Measurements from ENCODE around the gene MXI1. TPM values are rescaled to one million over a fixed set of nuclear protein-coding genes. Genes with fewer than 3 reads are reported as not detected.

MXI1 gene
- total RNA-seq, 1 experiment from 2014 or later: 16.6 TPM

DNA sequence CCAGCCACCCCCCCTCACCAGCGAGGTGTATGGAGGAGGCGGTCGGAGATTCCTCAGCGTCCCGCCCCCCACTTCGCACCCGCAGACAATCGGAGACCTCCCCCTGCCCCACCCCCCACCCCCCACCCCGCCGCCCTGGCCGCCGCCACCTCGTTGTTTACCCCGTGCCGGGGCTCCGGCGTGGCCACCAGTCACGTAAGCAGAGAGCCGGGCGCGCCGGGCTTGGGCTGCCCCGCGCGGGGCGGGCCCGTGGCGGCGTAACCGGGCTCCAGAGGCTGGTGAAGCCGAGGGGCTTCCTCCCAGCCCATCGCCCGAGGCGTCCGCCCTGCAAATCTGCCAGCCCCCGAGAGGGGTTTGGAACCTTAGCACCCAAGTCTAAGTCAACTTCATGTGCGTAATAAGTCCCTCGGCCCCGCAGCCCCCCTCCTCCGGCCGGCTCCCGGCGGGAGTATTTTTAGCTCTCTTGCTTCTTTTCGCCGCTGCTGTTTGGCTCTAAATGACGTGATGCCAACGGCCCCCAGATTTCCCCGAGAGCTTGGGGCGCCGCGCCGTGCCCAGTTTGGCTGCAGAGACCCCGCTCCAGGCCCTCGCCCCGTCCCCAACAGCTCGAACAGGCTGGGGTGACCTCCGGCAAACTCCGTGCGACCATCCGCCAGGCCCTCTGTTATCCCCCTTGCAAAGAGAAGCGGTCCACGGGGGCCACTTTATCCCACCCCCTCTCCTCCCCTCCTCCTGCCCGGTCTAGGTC, 2.7 kb downstream of the MXI1 start:
- Mint-ChIP-seq H3K36me3 (no peaks in the 10 kb centered on the region), H3K27me3 (ENCODE audit: low read depth) (peaks cover 79% of the 10 kb centered on the region), H3K4me3 (peak overlapping the region; percentile 91), H3K27ac (peak overlapping the region; percentile 94), H3K4me1 (peaks cover 40% of the 10 kb centered on the region), H3K9me3 (no peaks in the 10 kb centered on the region)
- DNase-seq (ENCODE audit: low spot score): peak; percentile 39
- no peak for ATAC-seq
- TF ChIP-seq, protein P1, sequence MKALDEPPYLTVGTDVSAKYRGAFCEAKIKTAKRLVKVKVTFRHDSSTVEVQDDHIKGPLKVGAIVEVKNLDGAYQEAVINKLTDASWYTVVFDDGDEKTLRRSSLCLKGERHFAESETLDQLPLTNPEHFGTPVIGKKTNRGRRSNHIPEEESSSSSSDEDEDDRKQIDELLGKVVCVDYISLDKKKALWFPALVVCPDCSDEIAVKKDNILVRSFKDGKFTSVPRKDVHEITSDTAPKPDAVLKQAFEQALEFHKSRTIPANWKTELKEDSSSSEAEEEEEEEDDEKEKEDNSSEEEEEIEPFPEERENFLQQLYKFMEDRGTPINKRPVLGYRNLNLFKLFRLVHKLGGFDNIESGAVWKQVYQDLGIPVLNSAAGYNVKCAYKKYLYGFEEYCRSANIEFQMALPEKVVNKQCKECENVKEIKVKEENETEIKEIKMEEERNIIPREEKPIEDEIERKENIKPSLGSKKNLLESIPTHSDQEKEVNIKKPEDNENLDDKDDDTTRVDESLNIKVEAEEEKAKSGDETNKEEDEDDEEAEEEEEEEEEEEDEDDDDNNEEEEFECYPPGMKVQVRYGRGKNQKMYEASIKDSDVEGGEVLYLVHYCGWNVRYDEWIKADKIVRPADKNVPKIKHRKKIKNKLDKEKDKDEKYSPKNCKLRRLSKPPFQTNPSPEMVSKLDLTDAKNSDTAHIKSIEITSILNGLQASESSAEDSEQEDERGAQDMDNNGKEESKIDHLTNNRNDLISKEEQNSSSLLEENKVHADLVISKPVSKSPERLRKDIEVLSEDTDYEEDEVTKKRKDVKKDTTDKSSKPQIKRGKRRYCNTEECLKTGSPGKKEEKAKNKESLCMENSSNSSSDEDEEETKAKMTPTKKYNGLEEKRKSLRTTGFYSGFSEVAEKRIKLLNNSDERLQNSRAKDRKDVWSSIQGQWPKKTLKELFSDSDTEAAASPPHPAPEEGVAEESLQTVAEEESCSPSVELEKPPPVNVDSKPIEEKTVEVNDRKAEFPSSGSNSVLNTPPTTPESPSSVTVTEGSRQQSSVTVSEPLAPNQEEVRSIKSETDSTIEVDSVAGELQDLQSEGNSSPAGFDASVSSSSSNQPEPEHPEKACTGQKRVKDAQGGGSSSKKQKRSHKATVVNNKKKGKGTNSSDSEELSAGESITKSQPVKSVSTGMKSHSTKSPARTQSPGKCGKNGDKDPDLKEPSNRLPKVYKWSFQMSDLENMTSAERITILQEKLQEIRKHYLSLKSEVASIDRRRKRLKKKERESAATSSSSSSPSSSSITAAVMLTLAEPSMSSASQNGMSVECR (CRISPR knock-in tag; IDR thresholded peaks at IDR 0.05; ENCODE audit: borderline replicate concordance): peak; percentile 78; the same call in 1 of the 2 replicates
- TF ChIP-seq KAT7 (CRISPR knock-in tag; IDR thresholded peaks at IDR 0.05; ENCODE audit: borderline replicate concordance) (no peak), HMGA2 (CRISPR knock-in tag; IDR thresholded peaks at IDR 0.05) (no peak), ZNF317 (CRISPR knock-in tag; IDR thresholded peaks at IDR 0.05; ENCODE audit: borderline replicate concordance, low read depth) (no peak), ELF4 (CRISPR knock-in tag; IDR thresholded peaks at IDR 0.05; ENCODE audit: low read depth) (no peak), SOX15 (CRISPR knock-in tag; IDR thresholded peaks at IDR 0.05) (no peak)
- TF ChIP-seq, protein P2, sequence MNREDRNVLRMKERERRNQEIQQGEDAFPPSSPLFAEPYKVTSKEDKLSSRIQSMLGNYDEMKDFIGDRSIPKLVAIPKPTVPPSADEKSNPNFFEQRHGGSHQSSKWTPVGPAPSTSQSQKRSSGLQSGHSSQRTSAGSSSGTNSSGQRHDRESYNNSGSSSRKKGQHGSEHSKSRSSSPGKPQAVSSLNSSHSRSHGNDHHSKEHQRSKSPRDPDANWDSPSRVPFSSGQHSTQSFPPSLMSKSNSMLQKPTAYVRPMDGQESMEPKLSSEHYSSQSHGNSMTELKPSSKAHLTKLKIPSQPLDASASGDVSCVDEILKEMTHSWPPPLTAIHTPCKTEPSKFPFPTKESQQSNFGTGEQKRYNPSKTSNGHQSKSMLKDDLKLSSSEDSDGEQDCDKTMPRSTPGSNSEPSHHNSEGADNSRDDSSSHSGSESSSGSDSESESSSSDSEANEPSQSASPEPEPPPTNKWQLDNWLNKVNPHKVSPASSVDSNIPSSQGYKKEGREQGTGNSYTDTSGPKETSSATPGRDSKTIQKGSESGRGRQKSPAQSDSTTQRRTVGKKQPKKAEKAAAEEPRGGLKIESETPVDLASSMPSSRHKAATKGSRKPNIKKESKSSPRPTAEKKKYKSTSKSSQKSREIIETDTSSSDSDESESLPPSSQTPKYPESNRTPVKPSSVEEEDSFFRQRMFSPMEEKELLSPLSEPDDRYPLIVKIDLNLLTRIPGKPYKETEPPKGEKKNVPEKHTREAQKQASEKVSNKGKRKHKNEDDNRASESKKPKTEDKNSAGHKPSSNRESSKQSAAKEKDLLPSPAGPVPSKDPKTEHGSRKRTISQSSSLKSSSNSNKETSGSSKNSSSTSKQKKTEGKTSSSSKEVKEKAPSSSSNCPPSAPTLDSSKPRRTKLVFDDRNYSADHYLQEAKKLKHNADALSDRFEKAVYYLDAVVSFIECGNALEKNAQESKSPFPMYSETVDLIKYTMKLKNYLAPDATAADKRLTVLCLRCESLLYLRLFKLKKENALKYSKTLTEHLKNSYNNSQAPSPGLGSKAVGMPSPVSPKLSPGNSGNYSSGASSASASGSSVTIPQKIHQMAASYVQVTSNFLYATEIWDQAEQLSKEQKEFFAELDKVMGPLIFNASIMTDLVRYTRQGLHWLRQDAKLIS (CRISPR knock-in tag; IDR thresholded peaks at IDR 0.05; ENCODE audit: borderline replicate concordance): no peak
- TF ChIP-seq, protein P3, sequence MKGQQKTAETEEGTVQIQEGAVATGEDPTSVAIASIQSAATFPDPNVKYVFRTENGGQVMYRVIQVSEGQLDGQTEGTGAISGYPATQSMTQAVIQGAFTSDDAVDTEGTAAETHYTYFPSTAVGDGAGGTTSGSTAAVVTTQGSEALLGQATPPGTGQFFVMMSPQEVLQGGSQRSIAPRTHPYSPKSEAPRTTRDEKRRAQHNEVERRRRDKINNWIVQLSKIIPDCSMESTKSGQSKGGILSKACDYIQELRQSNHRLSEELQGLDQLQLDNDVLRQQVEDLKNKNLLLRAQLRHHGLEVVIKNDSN (CRISPR knock-in tag; IDR thresholded peaks at IDR 0.05): no peak
- ChIA-PET CTCF (interaction anchor here (0.6 to 2.7 kb wide), 10 partner anchors 10 to 326 kb away, joined by 3 to 26 read pairs (median 8); no protein-coding TSS in a partner anchor), POLR2A (interaction anchor here (0.5 to 4.3 kb wide), 13 partner anchors 9 to 1736 kb away, joined by 3 to 101 read pairs (median 4); partner anchors contain the start of genes ADD3 and SMNDC1)

DNA sequence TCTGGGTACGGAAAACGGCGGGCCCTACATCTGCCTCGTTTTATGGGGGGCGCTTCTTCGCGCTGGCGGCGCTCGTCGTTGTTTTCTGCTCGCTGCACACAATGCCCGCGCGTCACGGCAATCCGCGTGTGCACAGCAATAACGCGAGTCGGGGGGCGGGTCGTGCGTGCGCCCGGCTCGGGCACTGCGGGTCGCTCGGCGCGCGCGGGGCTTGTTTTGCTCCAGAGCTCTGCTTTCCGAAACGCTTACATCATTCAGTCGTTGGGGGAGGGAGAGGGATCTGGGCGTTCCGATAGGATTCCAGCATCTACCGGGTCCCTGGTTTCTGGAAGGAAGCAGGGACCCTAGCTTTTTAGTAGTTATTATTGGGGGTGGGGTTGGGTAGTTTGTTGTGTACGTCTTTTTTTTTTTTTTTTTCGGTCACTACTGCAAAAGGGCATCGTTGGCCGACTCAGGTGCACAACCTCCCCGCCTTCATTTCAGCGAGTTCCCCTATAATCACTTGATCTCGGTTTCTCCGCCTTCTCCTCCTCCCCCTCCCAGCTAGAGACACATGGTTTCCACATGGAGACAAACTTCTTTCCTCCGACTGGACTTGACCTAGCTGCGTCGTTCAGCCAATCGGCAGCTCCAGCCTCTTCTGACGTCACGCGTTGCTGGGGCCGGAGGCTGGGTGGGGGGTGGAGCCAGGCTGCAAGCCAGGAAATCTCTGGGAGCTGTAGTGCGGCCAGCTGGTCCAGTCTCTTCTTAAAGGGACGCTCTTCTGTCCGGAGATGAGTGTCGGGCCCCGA, 3.5 kb downstream of the MXI1 start:
- Mint-ChIP-seq H3K4me1 (peaks cover 40% of the 10 kb centered on the region), H3K27me3 (ENCODE audit: low read depth) (peaks cover 71% of the 10 kb centered on the region), H3K36me3 (no peaks in the 10 kb centered on the region), H3K27ac (peak overlapping the region; percentile 94), H3K4me3 (peak overlapping the region; percentile 81), H3K9me3 (no peaks in the 10 kb centered on the region)
- ChIA-PET CTCF (interaction anchor here (0.6 to 2.7 kb wide), 14 partner anchors 10 to 327 kb away, joined by 3 to 26 read pairs (median 3); no protein-coding TSS in a partner anchor), POLR2A (interaction anchor here (0.5 to 4.3 kb wide), 20 partner anchors 8 to 382 kb away, joined by 3 to 101 read pairs (median 4); partner anchors contain the start of genes ADD3 and SMNDC1)
- ATAC-seq (peak; percentile 76), DNase-seq (ENCODE audit: low spot score) (peak; percentile 98)
- TF ChIP-seq GTF2I (CRISPR knock-in tag; conservative IDR thresholded peaks at IDR 0.05) (no peak), ZNF396 (CRISPR knock-in tag; IDR thresholded peaks at IDR 0.05; ENCODE audit: borderline replicate concordance) (no peak), NR3C1 (CRISPR knock-in tag; conservative IDR thresholded peaks at IDR 0.05; ENCODE audit: low read depth) (no peak), ZNF671 (CRISPR knock-in tag; IDR thresholded peaks at IDR 0.05) (no peak), ZNF317 (CRISPR knock-in tag; IDR thresholded peaks at IDR 0.05; ENCODE audit: borderline replicate concordance, low read depth) (no peak), FOXP1 (CRISPR knock-in tag; IDR thresholded peaks at IDR 0.05; ENCODE audit: borderline replicate concordance) (no peak), CREB1 (CRISPR knock-in tag; IDR thresholded peaks at IDR 0.05) (0 out of 2 replicates have a peak, but pooled peaks have one; percentile 25), NFE2L1 (CRISPR knock-in tag; IDR thresholded peaks at IDR 0.05) (no peak), IRF2 (CRISPR knock-in tag; IDR thresholded peaks at IDR 0.05; ENCODE audit: borderline replicate concordance, low read depth) (no peak)
- TF ChIP-seq, protein P4, sequence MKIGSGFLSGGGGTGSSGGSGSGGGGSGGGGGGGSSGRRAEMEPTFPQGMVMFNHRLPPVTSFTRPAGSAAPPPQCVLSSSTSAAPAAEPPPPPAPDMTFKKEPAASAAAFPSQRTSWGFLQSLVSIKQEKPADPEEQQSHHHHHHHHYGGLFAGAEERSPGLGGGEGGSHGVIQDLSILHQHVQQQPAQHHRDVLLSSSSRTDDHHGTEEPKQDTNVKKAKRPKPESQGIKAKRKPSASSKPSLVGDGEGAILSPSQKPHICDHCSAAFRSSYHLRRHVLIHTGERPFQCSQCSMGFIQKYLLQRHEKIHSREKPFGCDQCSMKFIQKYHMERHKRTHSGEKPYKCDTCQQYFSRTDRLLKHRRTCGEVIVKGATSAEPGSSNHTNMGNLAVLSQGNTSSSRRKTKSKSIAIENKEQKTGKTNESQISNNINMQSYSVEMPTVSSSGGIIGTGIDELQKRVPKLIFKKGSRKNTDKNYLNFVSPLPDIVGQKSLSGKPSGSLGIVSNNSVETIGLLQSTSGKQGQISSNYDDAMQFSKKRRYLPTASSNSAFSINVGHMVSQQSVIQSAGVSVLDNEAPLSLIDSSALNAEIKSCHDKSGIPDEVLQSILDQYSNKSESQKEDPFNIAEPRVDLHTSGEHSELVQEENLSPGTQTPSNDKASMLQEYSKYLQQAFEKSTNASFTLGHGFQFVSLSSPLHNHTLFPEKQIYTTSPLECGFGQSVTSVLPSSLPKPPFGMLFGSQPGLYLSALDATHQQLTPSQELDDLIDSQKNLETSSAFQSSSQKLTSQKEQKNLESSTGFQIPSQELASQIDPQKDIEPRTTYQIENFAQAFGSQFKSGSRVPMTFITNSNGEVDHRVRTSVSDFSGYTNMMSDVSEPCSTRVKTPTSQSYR (CRISPR knock-in tag; IDR thresholded peaks at IDR 0.05): no peak
- TF ChIP-seq, protein P5, sequence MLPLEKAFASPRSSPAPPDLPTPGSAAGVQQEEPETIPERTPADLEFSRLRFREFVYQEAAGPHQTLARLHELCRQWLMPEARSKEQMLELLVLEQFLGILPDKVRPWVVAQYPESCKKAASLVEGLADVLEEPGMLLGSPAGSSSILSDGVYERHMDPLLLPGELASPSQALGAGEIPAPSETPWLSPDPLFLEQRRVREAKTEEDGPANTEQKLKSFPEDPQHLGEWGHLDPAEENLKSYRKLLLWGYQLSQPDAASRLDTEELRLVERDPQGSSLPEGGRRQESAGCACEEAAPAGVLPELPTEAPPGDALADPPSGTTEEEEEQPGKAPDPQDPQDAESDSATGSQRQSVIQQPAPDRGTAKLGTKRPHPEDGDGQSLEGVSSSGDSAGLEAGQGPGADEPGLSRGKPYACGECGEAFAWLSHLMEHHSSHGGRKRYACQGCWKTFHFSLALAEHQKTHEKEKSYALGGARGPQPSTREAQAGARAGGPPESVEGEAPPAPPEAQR (CRISPR knock-in tag; IDR thresholded peaks at IDR 0.05): no peak

Data from WTC11 (cell line).